HEK293 (cell line): ENCODE measurements around the gene C4orf36.
A peak's percentile ranks its signal among the peaks of the same experiment; 100 is the strongest.

ENCODE experiments used
- GLI4 ChIP-seq: fragments of 450-650 bp; formaldehyde crosslinking; IDR thresholded peaks from 2 replicates; pipeline ENCODE4 v1.5.1; 2016; ENCODE audit warnings: missing biosample characterization, missing genetic modification characterization
- KLF7 ChIP-seq: fragments of 450-650 bp; formaldehyde crosslinking; IDR thresholded peaks from 2 replicates; pipeline ENCODE4 v1.5.1; 2016; ENCODE audit warnings: missing biosample characterization, missing genetic modification characterization, borderline replicate concordance
- MYNN ChIP-seq: fragments of 450-650 bp; formaldehyde crosslinking; IDR thresholded peaks from 2 replicates; pipeline ENCODE4 v1.5.1; 2016; ENCODE audit warnings: missing biosample characterization, missing genetic modification characterization, borderline replicate concordance
- SALL2 ChIP-seq: fragments of 450-650 bp; formaldehyde crosslinking; IDR thresholded peaks from 2 replicates; pipeline ENCODE4 v1.5.0; 2017; ENCODE audit warnings: missing biosample characterization, mild to moderate bottlenecking, missing genetic modification characterization, borderline replicate concordance
- SP7 ChIP-seq: fragments of 450-650 bp; formaldehyde crosslinking; IDR thresholded peaks from 2 replicates; pipeline ENCODE4 v1.5.1; 2016; ENCODE audit warnings: missing biosample characterization, missing genetic modification characterization
- ZBTB26 ChIP-seq: fragments of 450-650 bp; formaldehyde crosslinking; optimal IDR thresholded peaks from 2 replicates; pipeline ENCODE3; 2016; ENCODE audit warnings: missing biosample characterization, mild to moderate bottlenecking, missing genetic modification characterization
- ZIC2 ChIP-seq: fragments of 450-650 bp; formaldehyde crosslinking; IDR thresholded peaks from 2 replicates; pipeline ENCODE4 v1.5.1; 2016; ENCODE audit warnings: missing biosample characterization, missing genetic modification characterization
- ZNF169 ChIP-seq: fragments of 450-650 bp; formaldehyde crosslinking; IDR thresholded peaks from 2 replicates; pipeline ENCODE4 v1.5.1; 2016; ENCODE audit warnings: missing biosample characterization, missing genetic modification characterization
- ZNF175 ChIP-seq: fragments of 450-650 bp; formaldehyde crosslinking; IDR thresholded peaks from 2 replicates; pipeline ENCODE4 v1.5.1; 2016; ENCODE audit warnings: missing biosample characterization, missing genetic modification characterization
- ZNF223 ChIP-seq: fragments of 450-650 bp; formaldehyde crosslinking; IDR thresholded peaks from 2 replicates; pipeline ENCODE4 v1.5.1; 2016; ENCODE audit warnings: missing biosample characterization, missing genetic modification characterization
- ZNF335 ChIP-seq: fragments of 450-650 bp; formaldehyde crosslinking; conservative IDR thresholded peaks from 2 replicates; pipeline ENCODE4 v1.5.1; 2016; ENCODE audit warnings: missing biosample characterization, missing genetic modification characterization
- ZNF362 ChIP-seq: fragments of 450-650 bp; formaldehyde crosslinking; IDR thresholded peaks from 2 replicates; pipeline ENCODE4 v1.5.1; 2016; ENCODE audit warnings: missing biosample characterization, missing genetic modification characterization
- ZNF426 ChIP-seq: fragments of 450-650 bp; formaldehyde crosslinking; IDR thresholded peaks from 2 replicates; pipeline ENCODE4 v1.5.1; 2017; ENCODE audit warnings: missing biosample characterization, missing genetic modification characterization, mild to moderate bottlenecking, inconsistent platforms, moderate library complexity
- ZNF48 ChIP-seq: fragments of 450-650 bp; formaldehyde crosslinking; IDR thresholded peaks from 2 replicates; pipeline ENCODE4 v1.5.1; 2016; ENCODE audit warnings: missing biosample characterization, missing genetic modification characterization
- ZNF610 ChIP-seq: fragments of 450-650 bp; formaldehyde crosslinking; IDR thresholded peaks from 2 replicates; pipeline ENCODE4 v1.5.1; 2016; ENCODE audit warnings: missing biosample characterization, missing genetic modification characterization, borderline replicate concordance
- ZSCAN16 ChIP-seq: fragments of 450-650 bp; formaldehyde crosslinking; IDR thresholded peaks from 2 replicates; pipeline ENCODE4 v1.5.1; 2016; ENCODE audit warnings: missing biosample characterization, missing genetic modification characterization
- TF ChIP-seq, protein P1 (sequence below): fragments of 450-650 bp; formaldehyde crosslinking; IDR thresholded peaks from 2 replicates; pipeline ENCODE4 v1.5.1; 2016; ENCODE audit warnings: missing biosample characterization, missing genetic modification characterization
- TF ChIP-seq, protein P2 (sequence below): fragments of 450-650 bp; formaldehyde crosslinking; IDR thresholded peaks from 2 replicates; pipeline ENCODE4 v1.5.1; 2017; ENCODE audit warnings: missing biosample characterization, missing genetic modification characterization
- TF ChIP-seq, protein P3 (sequence below): fragments of 450-650 bp; formaldehyde crosslinking; IDR thresholded peaks from 2 replicates; pipeline ENCODE4 v1.5.1; 2016; ENCODE audit warnings: missing biosample characterization, missing genetic modification characterization
- TF ChIP-seq, protein P4 (sequence below): sonication (generic); formaldehyde crosslinking; IDR thresholded peaks from 2 replicates; pipeline ENCODE4 v1.8.1; 2022; ENCODE audit warnings: mild to moderate bottlenecking, moderate library complexity, missing genetic modification reagents
- TF ChIP-seq, protein P5 (sequence below): fragments of 450-650 bp; formaldehyde crosslinking; IDR thresholded peaks from 2 replicates; pipeline ENCODE4 v1.5.1; 2016; ENCODE audit warnings: missing biosample characterization, missing genetic modification characterization
- TF ChIP-seq, protein P6 (sequence below): fragments of 450-650 bp; formaldehyde crosslinking; conservative IDR thresholded peaks from 2 replicates; pipeline ENCODE4 v1.5.1; 2016; ENCODE audit warnings: low read depth, missing biosample characterization, missing genetic modification characterization

C4orf36 gene

GRCh38 chr4:86934771-86935565, 42.7 kb upstream of the C4orf36 start, which contains the start of gene AFF1 (continued):
- TF ChIP-seq ZBTB26 (peak; percentile 78), KLF7 (tag by site-specific recombination) (no peak), ZNF175 (tag by site-specific recombination) (no peak), GLI4 (tag by site-specific recombination) (no peak), MYNN (tag by site-specific recombination) (0 out of 2 replicates have a peak, but pooled peaks have one; percentile 28), SALL2 (tag by site-specific recombination) (no peak), ZNF223 (tag by site-specific recombination) (no peak; the same call in 1 of the 2 replicates), ZNF610 (tag by site-specific recombination) (0 out of 2 replicates have a peak, but pooled peaks have one; percentile 45), ZIC2 (peak; percentile 31), ZNF362 (tag by site-specific recombination) (no peak), ZNF169 (tag by site-specific recombination) (no peak), ZSCAN16 (tag by site-specific recombination) (no peak), ZNF426 (tag by site-specific recombination) (no peak), ZNF335 (tag by site-specific recombination) (no peak; the same call in 1 of the 2 replicates), ZNF48 (tag by site-specific recombination) (no peak), SP7 (peak; percentile 23; the same call in 1 of the 2 replicates)
- TF ChIP-seq, protein P1, sequence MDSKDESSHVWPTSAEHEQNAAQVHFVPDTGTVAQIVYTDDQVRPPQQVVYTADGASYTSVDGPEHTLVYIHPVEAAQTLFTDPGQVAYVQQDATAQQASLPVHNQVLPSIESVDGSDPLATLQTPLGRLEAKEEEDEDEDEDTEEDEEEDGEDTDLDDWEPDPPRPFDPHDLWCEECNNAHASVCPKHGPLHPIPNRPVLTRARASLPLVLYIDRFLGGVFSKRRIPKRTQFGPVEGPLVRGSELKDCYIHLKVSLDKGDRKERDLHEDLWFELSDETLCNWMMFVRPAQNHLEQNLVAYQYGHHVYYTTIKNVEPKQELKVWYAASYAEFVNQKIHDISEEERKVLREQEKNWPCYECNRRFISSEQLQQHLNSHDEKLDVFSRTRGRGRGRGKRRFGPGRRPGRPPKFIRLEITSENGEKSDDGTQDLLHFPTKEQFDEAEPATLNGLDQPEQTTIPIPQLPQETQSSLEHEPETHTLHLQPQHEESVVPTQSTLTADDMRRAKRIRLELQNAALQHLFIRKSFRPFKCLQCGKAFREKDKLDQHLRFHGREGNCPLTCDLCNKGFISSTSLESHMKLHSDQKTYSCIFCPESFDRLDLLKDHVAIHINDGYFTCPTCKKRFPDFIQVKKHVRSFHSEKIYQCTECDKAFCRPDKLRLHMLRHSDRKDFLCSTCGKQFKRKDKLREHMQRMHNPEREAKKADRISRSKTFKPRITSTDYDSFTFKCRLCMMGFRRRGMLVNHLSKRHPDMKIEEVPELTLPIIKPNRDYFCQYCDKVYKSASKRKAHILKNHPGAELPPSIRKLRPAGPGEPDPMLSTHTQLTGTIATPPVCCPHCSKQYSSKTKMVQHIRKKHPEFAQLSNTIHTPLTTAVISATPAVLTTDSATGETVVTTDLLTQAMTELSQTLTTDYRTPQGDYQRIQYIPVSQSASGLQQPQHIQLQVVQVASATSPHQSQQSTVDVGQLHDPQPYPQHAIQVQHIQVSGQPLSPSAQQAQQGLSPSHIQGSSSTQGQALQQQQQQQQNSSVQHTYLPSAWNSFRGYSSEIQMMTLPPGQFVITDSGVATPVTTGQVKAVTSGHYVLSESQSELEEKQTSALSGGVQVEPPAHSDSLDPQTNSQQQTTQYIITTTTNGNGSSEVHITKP (tag by site-specific recombination) = peak; percentile 63
- TF ChIP-seq, protein P2, sequence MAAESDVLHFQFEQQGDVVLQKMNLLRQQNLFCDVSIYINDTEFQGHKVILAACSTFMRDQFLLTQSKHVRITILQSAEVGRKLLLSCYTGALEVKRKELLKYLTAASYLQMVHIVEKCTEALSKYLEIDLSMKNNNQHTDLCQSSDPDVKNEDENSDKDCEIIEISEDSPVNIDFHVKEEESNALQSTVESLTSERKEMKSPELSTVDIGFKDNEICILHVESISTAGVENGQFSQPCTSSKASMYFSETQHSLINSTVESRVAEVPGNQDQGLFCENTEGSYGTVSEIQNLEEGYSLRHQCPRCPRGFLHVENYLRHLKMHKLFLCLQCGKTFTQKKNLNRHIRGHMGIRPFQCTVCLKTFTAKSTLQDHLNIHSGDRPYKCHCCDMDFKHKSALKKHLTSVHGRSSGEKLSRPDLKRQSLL (tag by site-specific recombination) = no peak
- TF ChIP-seq, protein P3, sequence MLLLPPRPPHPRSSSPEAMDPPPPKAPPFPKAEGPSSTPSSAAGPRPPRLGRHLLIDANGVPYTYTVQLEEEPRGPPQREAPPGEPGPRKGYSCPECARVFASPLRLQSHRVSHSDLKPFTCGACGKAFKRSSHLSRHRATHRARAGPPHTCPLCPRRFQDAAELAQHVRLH (tag by site-specific recombination) = no peak
- TF ChIP-seq, protein P4, sequence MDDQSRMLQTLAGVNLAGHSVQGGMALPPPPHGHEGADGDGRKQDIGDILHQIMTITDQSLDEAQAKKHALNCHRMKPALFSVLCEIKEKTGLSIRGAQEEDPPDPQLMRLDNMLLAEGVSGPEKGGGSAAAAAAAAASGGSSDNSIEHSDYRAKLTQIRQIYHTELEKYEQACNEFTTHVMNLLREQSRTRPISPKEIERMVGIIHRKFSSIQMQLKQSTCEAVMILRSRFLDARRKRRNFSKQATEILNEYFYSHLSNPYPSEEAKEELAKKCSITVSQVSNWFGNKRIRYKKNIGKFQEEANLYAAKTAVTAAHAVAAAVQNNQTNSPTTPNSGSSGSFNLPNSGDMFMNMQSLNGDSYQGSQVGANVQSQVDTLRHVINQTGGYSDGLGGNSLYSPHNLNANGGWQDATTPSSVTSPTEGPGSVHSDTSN (CRISPR knock-in tag) = peak; percentile 70
- TF ChIP-seq, protein P5, sequence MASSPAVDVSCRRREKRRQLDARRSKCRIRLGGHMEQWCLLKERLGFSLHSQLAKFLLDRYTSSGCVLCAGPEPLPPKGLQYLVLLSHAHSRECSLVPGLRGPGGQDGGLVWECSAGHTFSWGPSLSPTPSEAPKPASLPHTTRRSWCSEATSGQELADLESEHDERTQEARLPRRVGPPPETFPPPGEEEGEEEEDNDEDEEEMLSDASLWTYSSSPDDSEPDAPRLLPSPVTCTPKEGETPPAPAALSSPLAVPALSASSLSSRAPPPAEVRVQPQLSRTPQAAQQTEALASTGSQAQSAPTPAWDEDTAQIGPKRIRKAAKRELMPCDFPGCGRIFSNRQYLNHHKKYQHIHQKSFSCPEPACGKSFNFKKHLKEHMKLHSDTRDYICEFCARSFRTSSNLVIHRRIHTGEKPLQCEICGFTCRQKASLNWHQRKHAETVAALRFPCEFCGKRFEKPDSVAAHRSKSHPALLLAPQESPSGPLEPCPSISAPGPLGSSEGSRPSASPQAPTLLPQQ (tag by site-specific recombination) = no peak
- TF ChIP-seq, protein P6, sequence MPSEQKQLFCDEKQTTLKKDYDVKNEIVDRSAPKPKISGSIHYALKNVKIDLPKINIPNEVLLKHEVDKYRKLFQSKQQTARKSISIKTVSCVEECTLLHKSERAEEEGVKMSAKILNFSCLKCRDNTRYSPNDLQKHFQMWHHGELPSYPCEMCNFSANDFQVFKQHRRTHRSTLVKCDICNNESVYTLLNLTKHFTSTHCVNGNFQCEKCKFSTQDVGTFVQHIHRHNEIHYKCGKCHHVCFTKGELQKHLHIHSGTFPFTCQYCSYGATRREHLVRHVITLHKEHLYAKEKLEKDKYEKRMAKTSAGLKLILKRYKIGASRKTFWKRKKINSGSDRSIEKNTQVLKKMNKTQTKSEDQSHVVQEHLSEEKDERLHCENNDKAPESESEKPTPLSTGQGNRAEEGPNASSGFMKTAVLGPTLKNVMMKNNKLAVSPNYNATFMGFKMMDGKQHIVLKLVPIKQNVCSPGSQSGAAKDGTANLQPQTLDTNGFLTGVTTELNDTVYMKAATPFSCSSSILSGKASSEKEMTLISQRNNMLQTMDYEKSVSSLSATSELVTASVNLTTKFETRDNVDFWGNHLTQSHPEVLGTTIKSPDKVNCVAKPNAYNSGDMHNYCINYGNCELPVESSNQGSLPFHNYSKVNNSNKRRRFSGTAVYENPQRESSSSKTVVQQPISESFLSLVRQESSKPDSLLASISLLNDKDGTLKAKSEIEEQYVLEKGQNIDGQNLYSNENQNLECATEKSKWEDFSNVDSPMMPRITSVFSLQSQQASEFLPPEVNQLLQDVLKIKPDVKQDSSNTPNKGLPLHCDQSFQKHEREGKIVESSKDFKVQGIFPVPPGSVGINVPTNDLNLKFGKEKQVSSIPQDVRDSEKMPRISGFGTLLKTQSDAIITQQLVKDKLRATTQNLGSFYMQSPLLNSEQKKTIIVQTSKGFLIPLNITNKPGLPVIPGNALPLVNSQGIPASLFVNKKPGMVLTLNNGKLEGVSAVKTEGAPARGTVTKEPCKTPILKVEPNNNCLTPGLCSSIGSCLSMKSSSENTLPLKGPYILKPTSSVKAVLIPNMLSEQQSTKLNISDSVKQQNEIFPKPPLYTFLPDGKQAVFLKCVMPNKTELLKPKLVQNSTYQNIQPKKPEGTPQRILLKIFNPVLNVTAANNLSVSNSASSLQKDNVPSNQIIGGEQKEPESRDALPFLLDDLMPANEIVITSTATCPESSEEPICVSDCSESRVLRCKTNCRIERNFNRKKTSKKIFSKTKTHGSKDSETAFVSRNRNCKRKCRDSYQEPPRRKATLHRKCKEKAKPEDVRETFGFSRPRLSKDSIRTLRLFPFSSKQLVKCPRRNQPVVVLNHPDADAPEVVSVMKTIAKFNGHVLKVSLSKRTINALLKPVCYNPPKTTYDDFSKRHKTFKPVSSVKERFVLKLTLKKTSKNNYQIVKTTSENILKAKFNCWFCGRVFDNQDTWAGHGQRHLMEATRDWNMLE = no peak
